Brain microvascular endothelial cell (primary cell): Measurements from ENCODE around the gene RAB44.
A peak's percentile ranks its signal among the peaks of the same experiment; 100 is the strongest.

Experiments used
- DNase-seq: peaks from one replicate; pipeline ENCODE4 v3.0.0-alpha.2; 2020
- H3K27ac ChIP-seq: fragments of 250-450 bp; sonication (Bioruptor Pico); 2 replicates; pipeline ENCODE4 v1.5.1; 2020; ENCODE audit warnings: mild to moderate bottlenecking, moderate library complexity
- H3K27me3 ChIP-seq: fragments of 250-450 bp; sonication (Bioruptor Pico); replicated peaks from 2 replicates; pipeline ENCODE4 v1.5.1; 2020; ENCODE audit warnings: mild to moderate bottlenecking
- H3K36me3 ChIP-seq: fragments of 250-450 bp; sonication (Bioruptor Pico); replicated peaks from 2 replicates; pipeline ENCODE4 v1.5.1; 2020; ENCODE audit warnings: mild to moderate bottlenecking
- H3K4me3 ChIP-seq: 2 replicates; pipeline ENCODE4 v1.5.1; 2011; ENCODE audit warnings: low read depth, mild to moderate bottlenecking, control low read depth, low read length, moderate library complexity
- in situ Hi-C: cut with HindIII; loops from 2 replicates; pipeline ENCODE4 v1.10.0; 2017; ENCODE audit warnings: low sequenced_read_pairs, low pct_ligation_motif_present
- TF ChIP-seq, protein P1 (sequence below): IDR thresholded peaks from 2 replicates; pipeline ENCODE4 v1.5.1; 2011; ENCODE audit warnings: low read depth, mild to moderate bottlenecking, moderate library complexity, low read length, control low read depth, inconsistent platforms; ENCODE audit errors: missing control alignments

Gene RAB44

DNA sequence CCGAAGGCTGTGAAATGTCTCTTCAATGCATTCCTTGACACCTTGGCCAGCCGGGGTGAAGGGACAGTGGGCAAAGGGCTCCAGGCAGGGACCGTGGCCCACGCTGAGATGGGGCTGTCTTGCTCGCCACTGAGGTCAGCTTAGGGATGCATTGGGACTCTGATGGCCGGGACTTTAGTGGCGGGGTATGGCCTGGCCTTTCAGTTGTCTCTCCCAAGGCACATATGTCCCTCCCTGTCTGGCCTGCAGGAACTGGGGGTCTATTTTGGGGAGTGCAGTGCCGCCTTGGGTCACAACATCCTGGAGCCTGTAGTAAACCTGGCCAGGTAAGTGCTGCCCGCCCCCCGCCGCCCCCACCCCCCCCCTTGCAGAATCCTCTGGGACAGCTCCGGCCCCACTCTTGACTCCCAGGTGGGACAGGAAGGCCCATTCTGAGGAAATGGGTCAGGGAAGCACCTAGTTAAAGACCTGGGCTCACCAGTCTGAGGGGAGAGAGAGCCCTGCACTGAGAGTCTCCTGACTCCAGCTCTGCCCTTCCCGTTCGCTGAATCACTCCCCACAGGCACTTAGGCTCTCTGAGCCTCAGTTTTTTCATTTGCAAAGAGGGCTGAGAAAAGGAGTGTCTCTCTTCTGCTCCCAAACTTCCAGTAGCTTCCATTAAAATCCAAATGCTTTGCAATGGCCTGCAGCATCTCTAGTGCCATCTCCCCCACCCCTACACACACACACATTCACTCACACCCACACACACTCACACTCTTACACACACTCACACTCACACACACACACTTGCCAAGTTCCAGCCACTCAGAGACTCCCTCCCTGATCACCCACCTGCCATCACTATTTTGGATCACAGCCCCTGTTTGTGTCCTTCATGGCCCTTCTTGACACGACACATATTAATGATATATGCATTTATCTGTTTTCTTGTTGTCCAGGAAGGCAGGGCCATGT is 33.1 kb downstream of the RAB44 start:
- DNase-seq, result no peak
- Histone ChIP-seq H3K27me3 (no peaks in the 10 kb centered on the region), H3K27ac (no peak overlapping the region), H3K4me3 (no peak overlapping the region), H3K36me3 (no peaks in the 10 kb centered on the region)
- in situ Hi-C loops, result no loop called here
- TF ChIP-seq, protein P1, sequence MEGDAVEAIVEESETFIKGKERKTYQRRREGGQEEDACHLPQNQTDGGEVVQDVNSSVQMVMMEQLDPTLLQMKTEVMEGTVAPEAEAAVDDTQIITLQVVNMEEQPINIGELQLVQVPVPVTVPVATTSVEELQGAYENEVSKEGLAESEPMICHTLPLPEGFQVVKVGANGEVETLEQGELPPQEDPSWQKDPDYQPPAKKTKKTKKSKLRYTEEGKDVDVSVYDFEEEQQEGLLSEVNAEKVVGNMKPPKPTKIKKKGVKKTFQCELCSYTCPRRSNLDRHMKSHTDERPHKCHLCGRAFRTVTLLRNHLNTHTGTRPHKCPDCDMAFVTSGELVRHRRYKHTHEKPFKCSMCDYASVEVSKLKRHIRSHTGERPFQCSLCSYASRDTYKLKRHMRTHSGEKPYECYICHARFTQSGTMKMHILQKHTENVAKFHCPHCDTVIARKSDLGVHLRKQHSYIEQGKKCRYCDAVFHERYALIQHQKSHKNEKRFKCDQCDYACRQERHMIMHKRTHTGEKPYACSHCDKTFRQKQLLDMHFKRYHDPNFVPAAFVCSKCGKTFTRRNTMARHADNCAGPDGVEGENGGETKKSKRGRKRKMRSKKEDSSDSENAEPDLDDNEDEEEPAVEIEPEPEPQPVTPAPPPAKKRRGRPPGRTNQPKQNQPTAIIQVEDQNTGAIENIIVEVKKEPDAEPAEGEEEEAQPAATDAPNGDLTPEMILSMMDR, result no peak

DNA sequence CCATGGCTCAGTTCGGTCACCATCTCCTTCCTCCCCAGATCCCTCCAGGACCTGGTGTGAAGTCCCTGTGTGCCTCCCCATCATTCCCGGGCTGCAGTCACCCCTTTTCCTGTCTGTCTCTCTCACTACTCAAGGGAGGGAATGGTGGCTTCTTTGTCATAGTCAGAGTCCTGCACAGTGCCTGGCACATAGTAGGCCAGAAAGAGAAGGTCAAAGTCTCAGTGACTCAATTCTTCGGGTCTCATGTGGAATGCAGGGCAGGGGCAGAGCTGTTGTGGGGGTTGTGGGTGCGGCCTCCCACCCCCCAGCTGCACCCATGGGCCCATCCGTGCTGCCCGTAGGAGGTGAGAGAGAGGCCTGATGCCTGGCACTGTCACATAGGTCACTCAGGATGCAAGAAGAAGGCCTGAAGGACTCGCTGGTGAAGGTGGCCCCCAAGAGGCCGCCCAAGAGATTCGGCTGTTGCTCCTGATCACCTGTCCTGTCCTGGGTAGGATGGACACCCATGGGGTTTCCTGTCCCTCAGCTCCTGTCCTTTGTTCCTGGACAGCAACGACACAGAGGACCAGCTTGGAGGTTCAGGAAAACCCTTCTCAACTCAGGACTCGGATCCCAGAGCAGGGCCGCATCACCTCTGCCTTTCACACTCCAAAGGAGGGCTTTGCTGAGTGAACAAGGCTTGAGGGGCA is 34.1 kb downstream of the RAB44 start:
- DNase-seq, result no peak
- Histone ChIP-seq H3K36me3 (no peaks in the 10 kb centered on the region), H3K4me3 (no peak overlapping the region), H3K27me3 (no peaks in the 10 kb centered on the region), H3K27ac (no peak overlapping the region)
- in situ Hi-C loops, result no loop called here
- TF ChIP-seq, protein P1, result no peak

DNA sequence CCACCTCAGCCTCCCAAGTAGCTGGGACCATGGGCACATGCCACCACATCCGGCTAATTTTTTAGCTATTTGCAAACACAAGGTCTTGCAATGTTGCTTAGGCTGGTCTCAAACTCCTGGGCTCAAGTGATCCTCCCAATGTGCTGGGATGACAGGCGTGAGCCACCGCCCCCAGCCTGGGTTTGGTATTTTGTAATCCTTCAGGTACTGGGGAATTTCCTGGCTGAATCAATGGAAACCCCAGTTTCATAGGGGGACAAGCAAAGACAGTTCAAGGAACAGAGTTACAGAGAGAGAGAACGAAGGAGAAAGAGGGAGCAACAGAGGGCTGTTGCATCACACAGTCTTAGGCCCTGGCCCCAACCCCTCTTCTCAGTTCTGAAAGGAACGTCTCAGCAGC is 35.7 kb downstream of the RAB44 start:
- in situ Hi-C loops, result no loop called here
- no peaks in the 10 kb centered on the region for H3K36me3 ChIP-seq
- no peak overlapping the region for H3K27ac ChIP-seq
- TF ChIP-seq, protein P1, result no peak
- no peak for DNase-seq
- no peak overlapping the region for H3K4me3 ChIP-seq
- no peaks in the 10 kb centered on the region for H3K27me3 ChIP-seq

DNA sequence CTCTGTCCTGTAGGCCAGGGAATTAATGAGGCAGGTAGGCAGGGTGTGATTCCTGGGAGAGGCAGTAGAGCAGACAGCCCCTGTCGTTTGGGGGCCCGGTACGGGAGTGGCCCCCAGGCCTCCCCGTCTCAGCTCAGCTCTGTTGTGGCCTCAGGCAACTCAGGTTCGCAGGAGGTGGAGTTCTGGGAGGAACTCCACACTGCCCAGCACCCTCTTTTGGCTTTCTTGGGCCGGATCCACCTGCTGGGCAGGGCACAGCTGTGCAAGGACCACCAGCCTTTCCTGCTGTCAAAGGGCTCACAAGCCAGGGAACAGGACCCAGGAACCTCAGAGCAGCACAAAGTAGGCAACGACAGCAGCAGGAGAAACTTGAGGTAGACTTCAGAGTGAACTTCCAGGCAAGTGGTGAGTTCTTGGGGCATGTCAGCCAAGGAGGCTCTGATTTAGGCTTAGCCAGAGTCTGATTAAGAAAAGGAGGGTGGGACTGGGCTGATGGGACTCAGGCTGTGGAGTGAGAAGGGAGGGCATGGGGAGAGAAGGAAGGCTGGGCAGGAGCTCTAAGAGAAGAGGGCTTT is 36.9 kb downstream of the RAB44 start:
- H3K4me3 ChIP-seq, result no peak overlapping the region
- no peaks in the 10 kb centered on the region for H3K27me3 ChIP-seq
- no peak for DNase-seq
- TF ChIP-seq, protein P1, result no peak
- H3K27ac ChIP-seq, result no peak overlapping the region
- in situ Hi-C loops, result no loop called here
- no peaks in the 10 kb centered on the region for H3K36me3 ChIP-seq

DNA sequence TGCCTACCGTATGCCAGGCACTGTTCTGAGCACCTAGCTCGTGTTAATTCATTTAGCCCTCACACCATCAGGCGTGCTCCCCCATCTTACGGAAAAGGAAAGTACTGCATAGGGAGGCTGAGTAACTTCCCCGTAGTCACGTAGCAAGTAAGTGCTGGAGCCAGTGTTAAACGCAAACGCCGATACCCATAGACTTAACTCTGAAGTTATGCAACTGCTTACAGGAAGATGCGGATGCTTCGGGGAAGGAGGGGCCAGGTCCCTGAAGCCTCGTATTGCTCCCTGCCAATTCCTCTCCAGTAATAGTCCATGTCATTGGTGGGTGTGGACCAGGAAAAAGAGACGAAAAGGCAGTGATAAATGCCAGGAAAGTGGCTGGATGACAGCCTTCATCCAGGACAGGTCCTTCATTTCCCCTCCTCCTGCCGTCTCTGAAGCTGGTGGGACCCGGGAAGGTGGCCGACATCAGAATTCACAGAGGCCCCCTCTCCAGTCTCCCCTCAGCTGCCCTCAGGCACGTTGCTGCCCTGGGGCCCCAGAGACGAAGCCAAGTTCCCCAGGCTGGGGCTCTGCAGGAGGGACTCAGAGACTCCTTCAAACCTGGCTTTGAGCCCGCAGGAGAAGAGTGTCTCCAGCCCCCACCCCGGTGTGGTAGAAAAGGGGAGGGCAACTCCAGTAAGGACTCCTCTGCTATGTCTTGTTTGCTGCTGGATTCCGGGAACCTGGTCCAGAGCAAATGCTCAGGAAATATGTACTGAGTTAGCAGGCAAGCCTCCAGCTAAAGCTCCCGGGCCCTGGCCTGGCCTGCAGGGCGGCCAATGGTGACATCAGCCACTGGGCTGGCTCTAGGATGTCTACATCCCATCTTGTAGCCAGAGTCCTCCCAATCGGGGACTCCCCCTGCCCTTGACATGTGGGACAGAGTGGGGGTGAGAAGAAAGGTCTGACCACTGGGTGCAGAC is 37.8 kb downstream of the RAB44 start:
- DNase-seq, result peak; percentile 53
- in situ Hi-C loops, result no loop called here

More for the DNA sequence above, 37.8 kb downstream of the RAB44 start:
- Histone ChIP-seq H3K27me3 (no peaks in the 10 kb centered on the region), H3K27ac (no peak overlapping the region), H3K4me3 (peak overlapping the region; percentile 5), H3K36me3 (no peaks in the 10 kb centered on the region)
- TF ChIP-seq, protein P1, result peak; percentile 19
